Measurements from ENCODE around the gene PAEP.

Gene PAEP

GRCh38 chr9:135612981-135613910 is 51.7 kb downstream of the PAEP start:
- TF ChIP-seq POLR2AphosphoS5 (IDR thresholded peaks at IDR 0.05; ENCODE audit: low read depth, low read length) (no peak), REST (IDR thresholded peaks at IDR 0.05; ENCODE audit: insufficient read depth in 1 of 2, low read depth in 2 of 2, low read length in 2 of 2) (no peak), SIN3A (IDR thresholded peaks at IDR 0.05; ENCODE audit: borderline replicate concordance, insufficient read depth, low read length) (no peak)

GRCh38 chr9:135613946-135614805 is 52.6 kb downstream of the PAEP start:
- TF ChIP-seq REST (IDR thresholded peaks at IDR 0.05; ENCODE audit: insufficient read depth in 1 of 2, low read depth in 2 of 2, low read length in 2 of 2) (no peak), POLR2AphosphoS5 (IDR thresholded peaks at IDR 0.05; ENCODE audit: low read depth, low read length) (no peak), FOXP2 (optimal IDR thresholded peaks at IDR 0.05; ENCODE audit: borderline replicate concordance, extremely low read depth, extremely low read length, insufficient read depth) (no peak), TAF1 (IDR thresholded peaks at IDR 0.05; ENCODE audit: borderline replicate concordance, insufficient read depth, low read length) (no peak), SIN3A (IDR thresholded peaks at IDR 0.05; ENCODE audit: borderline replicate concordance, insufficient read depth, low read length) (no peak)

GRCh38 chr9:135614821-135615665 is 53.5 kb downstream of the PAEP start:
- no peak for TF ChIP-seq SIN3A (IDR thresholded peaks at IDR 0.05; ENCODE audit: borderline replicate concordance, insufficient read depth, low read length)
- no peak for TF ChIP-seq FOXP2 (optimal IDR thresholded peaks at IDR 0.05; ENCODE audit: borderline replicate concordance, extremely low read depth, extremely low read length, insufficient read depth)
- no peak for TF ChIP-seq POLR2AphosphoS5 (IDR thresholded peaks at IDR 0.05; ENCODE audit: low read depth, low read length)
- no peak for TF ChIP-seq TAF1 (IDR thresholded peaks at IDR 0.05; ENCODE audit: borderline replicate concordance, insufficient read depth, low read length)
- TF ChIP-seq REST (IDR thresholded peaks at IDR 0.05; ENCODE audit: insufficient read depth in 1 of 2, low read depth in 2 of 2, low read length in 2 of 2): no peak

- no peak for TF ChIP-seq REST (IDR thresholded peaks at IDR 0.05; ENCODE audit: insufficient read depth in 1 of 2, low read depth in 2 of 2, low read length in 2 of 2)
- no peak for TF ChIP-seq POLR2AphosphoS5 (IDR thresholded peaks at IDR 0.05; ENCODE audit: low read depth, low read length)
- TF ChIP-seq SIN3A (IDR thresholded peaks at IDR 0.05; ENCODE audit: borderline replicate concordance, insufficient read depth, low read length): no peak
- TF ChIP-seq FOXP2 (optimal IDR thresholded peaks at IDR 0.05; ENCODE audit: borderline replicate concordance, extremely low read depth, extremely low read length, insufficient read depth): no peak
- no peak for TF ChIP-seq TAF1 (IDR thresholded peaks at IDR 0.05; ENCODE audit: borderline replicate concordance, insufficient read depth, low read length)
These were observed 54.4 kb downstream of the PAEP start for GRCh38 chr9:135615666-135616618.
